Measurements from ENCODE around the gene PTPRM. TPM values are rescaled to one million over a fixed set of nuclear protein-coding genes. Genes with fewer than 3 reads are reported as not detected.

PTPRM gene
- polyA plus RNA-seq, 1 donor from 2014 or later = 126 TPM

DNA sequence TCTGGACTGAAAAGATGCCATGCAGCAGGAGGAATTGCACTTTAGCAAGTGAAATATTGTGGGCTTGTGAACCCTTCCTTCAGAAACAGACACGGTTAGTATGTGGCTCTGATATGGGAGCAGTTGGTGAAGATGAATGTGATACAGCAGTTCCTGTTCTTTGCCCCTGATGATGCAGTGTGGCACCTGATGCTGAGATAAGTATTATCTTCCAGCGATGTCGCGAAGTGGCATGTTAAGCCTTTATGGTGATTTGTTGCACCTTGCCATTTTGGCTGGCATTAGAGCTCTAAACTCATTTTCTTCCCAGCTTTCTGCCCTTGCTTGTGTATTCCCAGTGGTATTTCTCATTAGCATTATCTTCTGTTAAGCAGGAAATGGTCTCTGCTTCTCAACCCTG is 600.6 kb downstream of the PTPRM start:
- no peaks in the 10 kb centered on the region for H3K79me2 ChIP-seq (replicated peaks; ENCODE audit: insufficient read depth, low read length)
- no peaks in the 10 kb centered on the region for H3K9me2 ChIP-seq (ENCODE audit: insufficient read depth, low read length)
- no peak for TF ChIP-seq MXI1 (conservative IDR thresholded peaks at IDR 0.05; ENCODE audit: poor library complexity, severe bottlenecking)
- TF ChIP-seq POLR2AphosphoS5 (IDR thresholded peaks at IDR 0.05) = no peak
- TF ChIP-seq TAF1 (IDR thresholded peaks at IDR 0.05; ENCODE audit: low read depth) = no peak
- no peak for TF ChIP-seq SMC3 (conservative IDR thresholded peaks at IDR 0.05; ENCODE audit: poor library complexity)
- no peak for TF ChIP-seq EZH2 (IDR thresholded peaks at IDR 0.05; ENCODE audit: borderline replicate concordance, insufficient read depth, low read length, poor library complexity, severe bottlenecking)
- TF ChIP-seq RAD21 (conservative IDR thresholded peaks at IDR 0.05) = no peak
- no peak for TF ChIP-seq CTCF (IDR thresholded peaks at IDR 0.05; ENCODE audit: poor library complexity, severe bottlenecking)
- no peak for TF ChIP-seq REST (IDR thresholded peaks at IDR 0.05; ENCODE audit: borderline replicate concordance)
- no peak for TF ChIP-seq EP300 (conservative IDR thresholded peaks at IDR 0.05; ENCODE audit: poor library complexity, severe bottlenecking)
- H3K9me3 ChIP-seq (ENCODE audit: low read length) = no peaks in the 10 kb centered on the region
- H4K20me1 ChIP-seq (ENCODE audit: insufficient read depth) = no peaks in the 10 kb centered on the region
- no peak overlapping the region for H3K27ac ChIP-seq (ENCODE audit: low read length)
- no peak overlapping the region for H2AFZ ChIP-seq (ENCODE audit: low read depth, low read length)
- H3K4me3 ChIP-seq (ENCODE audit: low read length) = no peak overlapping the region
- H3K9ac ChIP-seq (ENCODE audit: low read length) = no peak overlapping the region
- H3F3A ChIP-seq (ENCODE audit: insufficient read depth, low read length, poor library complexity, severe bottlenecking) = no peaks in the 10 kb centered on the region
- H3K27me3 ChIP-seq (ENCODE audit: insufficient read depth, low read depth, low read length) = no peaks in the 10 kb centered on the region
- H3K36me3 ChIP-seq (ENCODE audit: insufficient read depth, low read length) = no peaks in the 10 kb centered on the region
- no peak overlapping the region for H3K4me2 ChIP-seq (ENCODE audit: low read length)

GRCh38 chr18:8169722-8170121 is 602.6 kb downstream of the PTPRM start:
- H3F3A ChIP-seq (ENCODE audit: insufficient read depth, low read length, poor library complexity, severe bottlenecking) = no peaks in the 10 kb centered on the region
- H3K9me2 ChIP-seq (ENCODE audit: insufficient read depth, low read length) = no peaks in the 10 kb centered on the region
- no peaks in the 10 kb centered on the region for H3K36me3 ChIP-seq (ENCODE audit: insufficient read depth, low read length)
- no peaks in the 10 kb centered on the region for H3K79me2 ChIP-seq (replicated peaks; ENCODE audit: insufficient read depth, low read length)
- H3K4me3 ChIP-seq (ENCODE audit: low read length) = no peak overlapping the region
- no peak overlapping the region for H3K4me2 ChIP-seq (ENCODE audit: low read length)
- TF ChIP-seq REST (IDR thresholded peaks at IDR 0.05; ENCODE audit: borderline replicate concordance) (no peak), SMC3 (conservative IDR thresholded peaks at IDR 0.05; ENCODE audit: poor library complexity) (no peak), MXI1 (conservative IDR thresholded peaks at IDR 0.05; ENCODE audit: poor library complexity, severe bottlenecking) (no peak), EZH2 (IDR thresholded peaks at IDR 0.05; ENCODE audit: borderline replicate concordance, insufficient read depth, low read length, poor library complexity, severe bottlenecking) (no peak), TAF1 (IDR thresholded peaks at IDR 0.05; ENCODE audit: low read depth) (no peak)
- no peaks in the 10 kb centered on the region for H3K27me3 ChIP-seq (ENCODE audit: insufficient read depth, low read depth, low read length)
- no peak overlapping the region for H3K9ac ChIP-seq (ENCODE audit: low read length)
- no peak overlapping the region for H3K27ac ChIP-seq (ENCODE audit: low read length)
- H3K9me3 ChIP-seq (ENCODE audit: low read length) = no peaks in the 10 kb centered on the region
- no peak overlapping the region for H2AFZ ChIP-seq (ENCODE audit: low read depth, low read length)
- no peaks in the 10 kb centered on the region for H4K20me1 ChIP-seq (ENCODE audit: insufficient read depth)
